PFSK-1 (cell line): ENCODE data around the gene UNC5C.

Experiments used
- FOXP2 ChIP-seq: optimal IDR thresholded peaks from 2 replicates; pipeline ENCODE3; 2011; ENCODE audit warnings: borderline replicate concordance, control low read depth, inconsistent platforms; ENCODE audit not compliant: insufficient read depth; ENCODE audit errors: extremely low read length, extremely low read depth
- POLR2AphosphoS5 ChIP-seq: IDR thresholded peaks from 2 replicates; pipeline ENCODE4 v1.6.1; 2012; ENCODE audit warnings: low read depth, mild to moderate bottlenecking, control low read depth, low read length, moderate library complexity
- SIN3A ChIP-seq: IDR thresholded peaks from 2 replicates; pipeline ENCODE4 v1.6.1; 2012; ENCODE audit warnings: mild to moderate bottlenecking, low read length, moderate library complexity, borderline replicate concordance; ENCODE audit not compliant: insufficient read depth
- TAF1 ChIP-seq: IDR thresholded peaks from 2 replicates; pipeline ENCODE4 v1.6.1; 2012; ENCODE audit warnings: low read length, control low read depth, borderline replicate concordance; ENCODE audit not compliant: insufficient read depth
- TF ChIP-seq, protein P1 (sequence below), 2 experiments: IDR thresholded peaks; 2 replicates each; pipeline versions ENCODE4 v1.6.1 to v1.8.0; 2011 to 2012; ENCODE audit warnings: low read depth in 2 of 2, low read length in 2 of 2, control low read depth in 1 of 2, inconsistent platforms in 1 of 2, mild to moderate bottlenecking in 1 of 2, moderate library complexity in 1 of 2; ENCODE audit not compliant: insufficient read depth in 1 of 2

UNC5C gene

GRCh38 chr4:95500361-95500760, 48.4 kb downstream of the UNC5C start:
- TF ChIP-seq, protein P1, sequence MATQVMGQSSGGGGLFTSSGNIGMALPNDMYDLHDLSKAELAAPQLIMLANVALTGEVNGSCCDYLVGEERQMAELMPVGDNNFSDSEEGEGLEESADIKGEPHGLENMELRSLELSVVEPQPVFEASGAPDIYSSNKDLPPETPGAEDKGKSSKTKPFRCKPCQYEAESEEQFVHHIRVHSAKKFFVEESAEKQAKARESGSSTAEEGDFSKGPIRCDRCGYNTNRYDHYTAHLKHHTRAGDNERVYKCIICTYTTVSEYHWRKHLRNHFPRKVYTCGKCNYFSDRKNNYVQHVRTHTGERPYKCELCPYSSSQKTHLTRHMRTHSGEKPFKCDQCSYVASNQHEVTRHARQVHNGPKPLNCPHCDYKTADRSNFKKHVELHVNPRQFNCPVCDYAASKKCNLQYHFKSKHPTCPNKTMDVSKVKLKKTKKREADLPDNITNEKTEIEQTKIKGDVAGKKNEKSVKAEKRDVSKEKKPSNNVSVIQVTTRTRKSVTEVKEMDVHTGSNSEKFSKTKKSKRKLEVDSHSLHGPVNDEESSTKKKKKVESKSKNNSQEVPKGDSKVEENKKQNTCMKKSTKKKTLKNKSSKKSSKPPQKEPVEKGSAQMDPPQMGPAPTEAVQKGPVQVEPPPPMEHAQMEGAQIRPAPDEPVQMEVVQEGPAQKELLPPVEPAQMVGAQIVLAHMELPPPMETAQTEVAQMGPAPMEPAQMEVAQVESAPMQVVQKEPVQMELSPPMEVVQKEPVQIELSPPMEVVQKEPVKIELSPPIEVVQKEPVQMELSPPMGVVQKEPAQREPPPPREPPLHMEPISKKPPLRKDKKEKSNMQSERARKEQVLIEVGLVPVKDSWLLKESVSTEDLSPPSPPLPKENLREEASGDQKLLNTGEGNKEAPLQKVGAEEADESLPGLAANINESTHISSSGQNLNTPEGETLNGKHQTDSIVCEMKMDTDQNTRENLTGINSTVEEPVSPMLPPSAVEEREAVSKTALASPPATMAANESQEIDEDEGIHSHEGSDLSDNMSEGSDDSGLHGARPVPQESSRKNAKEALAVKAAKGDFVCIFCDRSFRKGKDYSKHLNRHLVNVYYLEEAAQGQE (IDR thresholded peaks at IDR 0.05; ENCODE audit: insufficient read depth in 1 of 2, low read depth in 2 of 2, low read length in 2 of 2), result no peak
- TF ChIP-seq TAF1 (no peak), SIN3A (no peak), FOXP2 (no peak), POLR2AphosphoS5 (no peak)

GRCh38 chr4:95499291-95499696, 49.5 kb downstream of the UNC5C start:
- no peak for TF ChIP-seq TAF1

GRCh38 chr4:95494186-95494585, 54.6 kb downstream of the UNC5C start:
- no peak for TF ChIP-seq SIN3A
- TF ChIP-seq FOXP2, result no peak
- TF ChIP-seq POLR2AphosphoS5, result no peak
- TF ChIP-seq, protein P1 (IDR thresholded peaks at IDR 0.05; ENCODE audit: insufficient read depth in 1 of 2, low read depth in 2 of 2, low read length in 2 of 2), result no peak
- TF ChIP-seq TAF1, result no peak

- no peak for TF ChIP-seq POLR2AphosphoS5
- no peak for TF ChIP-seq SIN3A
- TF ChIP-seq, protein P1 (IDR thresholded peaks at IDR 0.05; ENCODE audit: insufficient read depth in 1 of 2, low read depth in 2 of 2, low read length in 2 of 2), result no peak
- TF ChIP-seq TAF1, result no peak
- TF ChIP-seq FOXP2, result no peak
Observed at GRCh38 chr4:95478679-95479078, 70.1 kb downstream of the UNC5C start.

- TF ChIP-seq TAF1 (no peak), POLR2AphosphoS5 (no peak), SIN3A (no peak), FOXP2 (no peak)
- TF ChIP-seq, protein P1 (IDR thresholded peaks at IDR 0.05; ENCODE audit: insufficient read depth in 1 of 2, low read depth in 2 of 2, low read length in 2 of 2), result no peak
Observed at GRCh38 chr4:95476121-95476520, 72.7 kb downstream of the UNC5C start.

DNA sequence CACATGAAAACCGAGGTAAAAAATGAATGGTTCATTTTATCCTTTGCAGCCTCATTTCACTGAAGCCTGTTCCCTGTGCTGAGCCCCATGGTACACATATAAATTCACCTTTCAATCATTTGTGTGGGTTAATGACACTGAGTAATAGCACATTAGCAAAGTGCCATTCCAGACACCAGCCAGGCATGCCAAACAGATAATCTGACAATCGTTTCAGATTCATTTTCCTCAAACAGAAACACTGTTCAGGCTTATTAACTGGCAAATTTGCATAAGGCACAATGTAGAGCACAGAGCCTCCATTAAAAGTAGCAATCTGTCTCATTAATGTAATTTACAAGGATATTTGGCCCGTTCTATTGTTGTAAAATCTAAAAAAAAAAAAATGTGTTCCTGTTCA, 76.2 kb downstream of the UNC5C start:
- no peak for TF ChIP-seq POLR2AphosphoS5
- no peak for TF ChIP-seq SIN3A
- TF ChIP-seq TAF1, result no peak
- no peak for TF ChIP-seq FOXP2
- TF ChIP-seq, protein P1 (IDR thresholded peaks at IDR 0.05; ENCODE audit: insufficient read depth in 1 of 2, low read depth in 2 of 2, low read length in 2 of 2), result no peak
